HepG2 (cell line): Measurements from ENCODE around the gene TIMM17A. TPM values are rescaled to one million over a fixed set of nuclear protein-coding genes. Genes with fewer than 3 reads are reported as not detected.

Experiments used
- ATAC-seq: fragments of 200-7000 bp; cut with Tn5 transposase; 3 replicates; pipeline ENCODE4 v1.9.1; 2020; ENCODE audit warnings: mild to moderate bottlenecking, moderate library complexity
- BruUV-seq: library from RNA; stranded (reverse); fragments of 400-500 nt; replicated peaks from 2 replicates; lab custom pipeline; 2021; lab: Mats Ljungman, UMichigan
- CTCF ChIA-PET: fragments of 300-600 bp; formaldehyde crosslinking; extraction: SDS; loops from one replicate; lab custom pipeline; 2021; ENCODE audit warnings: low total read pairs, inconsistent platforms, low intra/inter-chr PET ratio; lab: Yijun Ruan, JAX
- POLR2A ChIA-PET: fragments of 350-600 bp; sonication (Branson Sonifier 250); formaldehyde crosslinking; loops from one replicate; lab custom pipeline; 2020; ENCODE audit warnings: antibody characterized with exemption, inconsistent platforms; lab: Yijun Ruan, JAX
- DNase-seq: peaks from one replicate; pipeline ENCODE4 v3.0.0-alpha.2; 2015; ENCODE audit warnings: low spot score
- FAIRE-seq: peaks from 3 replicates; lab custom pipeline; 2011; peaks lifted over from hg19 to GRCh38; lab: Jason Lieb, UNC
- H2AFZ ChIP-seq: one replicate; pipeline ENCODE4 v1.6.1; 2011; ENCODE audit warnings: low read length, inconsistent platforms
- H3K27ac ChIP-seq: fragments of 300-600 bp; 3 replicates; pipeline ENCODE4 v1.8.0; 2011; ENCODE audit warnings: mixed run types, mild to moderate bottlenecking, mixed read lengths, low read length, inconsistent platforms; ENCODE audit not compliant: insufficient read depth; ENCODE audit errors: extremely low read length
- H3K27me3 ChIP-seq, 2 experiments: fragments of 200-600 bp in 1 of 2; 2 replicates in 1 of 2; 3 replicates in 1 of 2; pipeline versions ENCODE4 v1.6.0 to v1.8.0; 2011; ENCODE audit warnings: low read length in 2 of 2, mild to moderate bottlenecking in 2 of 2, moderate library complexity in 2 of 2, inconsistent platforms in 1 of 2; ENCODE audit not compliant: insufficient read depth in 2 of 2, control insufficient read depth in 1 of 2
- H3K36me3 ChIP-seq, 2 experiments: fragments of 200-600 bp in 1 of 2; replicated peaks in 1 of 2; 2 replicates in 1 of 2; 3 replicates in 1 of 2; pipeline versions ENCODE4 v1.5.1 to v1.8.0; 2011; ENCODE audit warnings: low read length in 2 of 2, inconsistent platforms in 1 of 2; ENCODE audit not compliant: insufficient read depth in 2 of 2, control insufficient read depth in 1 of 2
- H3K4me1 ChIP-seq: 2 replicates; pipeline ENCODE4 v1.5.1; 2012; ENCODE audit warnings: low read length, inconsistent platforms; ENCODE audit not compliant: insufficient read depth
- H3K4me2 ChIP-seq: 2 replicates; pipeline ENCODE4 v1.6.0; 2011; ENCODE audit warnings: low read depth, low read length, inconsistent platforms
- H3K4me3 ChIP-seq, 3 experiments: fragments of 200-600 bp in 1 of 3; sonication (generic), shearing (Covaris generic) in 1 of 3; replicated peaks in 1 of 3; 2 replicates each; pipeline ENCODE4 v1.5.1; 2011 to 2016; ENCODE audit warnings: low read length in 3 of 3, inconsistent platforms in 2 of 3, low read depth in 2 of 3, mild to moderate bottlenecking in 2 of 3, control low read depth in 1 of 3, mixed read lengths in 1 of 3; ENCODE audit not compliant: insufficient read depth in 1 of 3
- H3K79me2 ChIP-seq: one replicate; pipeline ENCODE4 v1.6.1; 2011; ENCODE audit warnings: low read length, inconsistent platforms; ENCODE audit not compliant: insufficient read depth
- H3K9ac ChIP-seq: 2 replicates; pipeline ENCODE4 v1.6.0; 2011; ENCODE audit warnings: mild to moderate bottlenecking, low read depth, low read length, inconsistent platforms; ENCODE audit not compliant: insufficient read depth
- H3K9me3 ChIP-seq: 2 replicates; pipeline ENCODE4 v1.5.1; 2012; ENCODE audit warnings: mild to moderate bottlenecking, low read length
- H4K20me1 ChIP-seq: 2 replicates; pipeline ENCODE4 v1.6.0; 2011; ENCODE audit warnings: inconsistent platforms, mild to moderate bottlenecking, low read length, moderate library complexity; ENCODE audit not compliant: insufficient read depth
- DR1 ChIP-seq: sonication (generic); formaldehyde crosslinking; IDR thresholded peaks from 2 replicates; pipeline ENCODE4 v1.8.0; 2021; ENCODE audit warnings: mild to moderate bottlenecking, missing genetic modification reagents, inconsistent platforms
- HDAC1 ChIP-seq: sonication (generic); formaldehyde crosslinking; IDR thresholded peaks from 2 replicates; pipeline ENCODE4 v1.5.1; 2020; ENCODE audit warnings: mild to moderate bottlenecking, missing genetic modification reagents
- ISL2 ChIP-seq: sonication (generic); formaldehyde crosslinking; IDR thresholded peaks from 2 replicates; pipeline ENCODE4 v1.5.0; 2020; ENCODE audit warnings: missing genetic modification reagents
- KAT2B ChIP-seq: fragments of 150-350 bp; IDR thresholded peaks from 2 replicates; pipeline ENCODE4 v1.6.1; 2014; ENCODE audit warnings: low read depth, low read length, borderline replicate concordance
- KMT2B ChIP-seq: IDR thresholded peaks from 2 replicates; pipeline ENCODE4 v1.6.1; 2016; ENCODE audit warnings: missing genetic modification reagents, missing compliant biosample characterization
- ONECUT2 ChIP-seq: sonication (generic); formaldehyde crosslinking; IDR thresholded peaks from 2 replicates; pipeline ENCODE4 v1.4.0; 2020; ENCODE audit warnings: missing genetic modification reagents
- PBX3 ChIP-seq: sonication (generic); formaldehyde crosslinking; IDR thresholded peaks from 2 replicates; pipeline ENCODE4 v1.8.1; 2023; ENCODE audit warnings: missing genetic modification reagents, inconsistent platforms, borderline replicate concordance
- SKIL ChIP-seq: sonication (generic); formaldehyde crosslinking; IDR thresholded peaks from 2 replicates; pipeline ENCODE4 v1.8.0; 2022; ENCODE audit warnings: missing genetic modification reagents, mild to moderate bottlenecking, moderate library complexity, borderline replicate concordance
- SP140L ChIP-seq: sonication (generic); formaldehyde crosslinking; IDR thresholded peaks from 2 replicates; pipeline ENCODE4 v1.4.0; 2020; ENCODE audit warnings: missing genetic modification reagents, borderline replicate concordance
- SUZ12 ChIP-seq: fragments of 150-350 bp; IDR thresholded peaks from 2 replicates; pipeline ENCODE4 v1.6.1; 2014; ENCODE audit warnings: low read depth, low read length
- TFDP1 ChIP-seq: IDR thresholded peaks from 2 replicates; pipeline ENCODE4 v1.6.1; 2016; ENCODE audit warnings: missing compliant biosample characterization, missing genetic modification reagents, borderline replicate concordance
- ZC3H13 ChIP-seq: sonication (generic); formaldehyde crosslinking; IDR thresholded peaks from 2 replicates; pipeline ENCODE4 v1.8.1; 2023; ENCODE audit warnings: mild to moderate bottlenecking, missing genetic modification reagents, moderate library complexity
- ZFY ChIP-seq: sonication (generic); formaldehyde crosslinking; IDR thresholded peaks from 2 replicates; pipeline ENCODE4 v1.4.0; 2020; ENCODE audit warnings: missing genetic modification reagents
- ZMYM4 ChIP-seq: sonication (generic); formaldehyde crosslinking; IDR thresholded peaks from 2 replicates; pipeline ENCODE4 v1.8.1; 2023; ENCODE audit warnings: mild to moderate bottlenecking, missing genetic modification reagents
- ZNF224 ChIP-seq: sonication (generic); formaldehyde crosslinking; IDR thresholded peaks from 2 replicates; pipeline ENCODE4 v1.5.0; 2020; ENCODE audit warnings: mild to moderate bottlenecking, missing genetic modification reagents
- ZNF263 ChIP-seq: sonication (generic); formaldehyde crosslinking; IDR thresholded peaks from 2 replicates; pipeline ENCODE4 v1.4.0; 2020; ENCODE audit warnings: missing genetic modification reagents
- ZNF264 ChIP-seq: sonication (generic); formaldehyde crosslinking; IDR thresholded peaks from 2 replicates; pipeline ENCODE4 v1.4.0; 2020; ENCODE audit warnings: missing genetic modification reagents
- ZNF350 ChIP-seq: sonication (generic); formaldehyde crosslinking; IDR thresholded peaks from 2 replicates; pipeline ENCODE4 v1.4.0; 2020; ENCODE audit warnings: mild to moderate bottlenecking, low read depth, missing genetic modification reagents, borderline replicate concordance
- ZNF496 ChIP-seq: sonication (generic); formaldehyde crosslinking; IDR thresholded peaks from 2 replicates; pipeline ENCODE4 v1.8.1; 2023; ENCODE audit warnings: mild to moderate bottlenecking, moderate library complexity, missing genetic modification reagents; ENCODE audit not compliant: insufficient replicate concordance
- ZNF510 ChIP-seq: sonication (generic); formaldehyde crosslinking; IDR thresholded peaks from 2 replicates; pipeline ENCODE4 v1.4.0; 2020; ENCODE audit warnings: low read depth, mild to moderate bottlenecking, missing genetic modification reagents
- ZNF619 ChIP-seq: sonication (generic); formaldehyde crosslinking; IDR thresholded peaks from 2 replicates; pipeline ENCODE4 v1.4.0; 2020; ENCODE audit warnings: mild to moderate bottlenecking, missing genetic modification reagents
- WGBS: methylation state at CpG from one replicate; pipeline ENCODE4 v1.1.6; 2017; ENCODE audit warnings: low lambda C conversion rate; 5-methylcytosine and 5-hydroxymethylcytosine counted together
- in situ Hi-C: cut with HindIII; loops from 2 replicates; pipeline ENCODE4 v1.10.0; 2017; ENCODE audit warnings: low pct_unique_long_range_greater_than_20kb; ENCODE audit not compliant: extremely low pct_ligation_motif_present
- intact Hi-C: fragments of 100-400 bp; cut with micrococcal nuclease; formaldehyde crosslinking; loops from one replicate; pipeline ENCODE4 v1.10.0; 2022; ENCODE audit not compliant: unreplicated experiment
- polyA plus RNA-seq, 8 experiments: library from polyadenylated mRNA; depleted of rRNA in 3 of 8; stranded (reverse) in 7 of 8; unstranded in 1 of 8; fragments of >200 nt; fragmentation: Illumina TruSeq in 4 of 8; extraction: Trizol in 4 of 8; gene quantifications; 2 replicates each; pipeline versions ENCODE4 v1.2.1 to v1.2.3, GENCODE V29; 2011 to 2016; ENCODE audit warnings: low read depth in 4 of 8, missing spikeins in 1 of 8, mixed read lengths in 1 of 8; ENCODE audit not compliant: insufficient read depth in 1 of 8
- total RNA-seq, 5 experiments: library from RNA; depleted of rRNA; stranded (reverse); fragments of >200 nt; fragmentation: Illumina TruSeq; extraction: Trizol; gene quantifications; 2 replicates each; pipeline ENCODE4 v1.2.3, GENCODE V29; 2016; ENCODE audit warnings: low read depth in 1 of 5

TIMM17A gene
- total and polyA plus RNA-seq, 2 of the 13 experiments (the other 11 are each of a cell fraction or from before 2014, with no cell fraction given), result 50.8 to 97.8 TPM

- 0% methylated on average over 6 of the region's 80 CpGs for WGBS
- FAIRE-seq (no peak), ATAC-seq (peak; percentile 91), DNase-seq (peak; percentile 31)
- H3K27me3 ChIP-seq, result no peaks in the 10 kb centered on the region
- in situ Hi-C loops, result no loop called here
- H3K9me3 ChIP-seq, result no peaks in the 10 kb centered on the region
- H3K4me2 ChIP-seq, result peak within 1 kb of the TSS; percentile 92
- H3K36me3 ChIP-seq, result peaks cover 0 to 5% of the 10 kb centered on the region in 2 experiments; a peak in 1 of 5 replicates
- CTCF ChIA-PET, result no interaction called here
- peak within 1 kb of the TSS; percentile 74 to 91 (median 79) for H3K4me3 ChIP-seq
- H3K79me2 ChIP-seq, result peaks cover 30% of the 10 kb centered on the region
- H3K9ac ChIP-seq, result peak within 1 kb of the TSS; percentile 93
- peak within 1 kb of the TSS; percentile 75 for H2AFZ ChIP-seq
- H4K20me1 ChIP-seq, result no peaks in the 10 kb centered on the region
- H3K27ac ChIP-seq, result peak within 1 kb of the TSS; percentile 81
- POLR2A ChIA-PET, result interaction anchor here (0.9 to 1.9 kb wide), 6 partner anchors 17 to 103 kb away, joined by 3 to 7 read pairs (median 5); partner anchors contain the start of gene ELF3
- TSS peak; percentile 79 for BruUV-seq
- intact Hi-C loops, result loop anchor here (5.0 kb wide), 1 partner anchor 96 kb away; the partner anchor contains the start of gene SHISA4
- peaks cover 26% of the 10 kb centered on the region for H3K4me1 ChIP-seq
- no peak for TF ChIP-seq SKIL (CRISPR knock-in tag)
- no peak for TF ChIP-seq ISL2 (CRISPR knock-in tag)
- TF ChIP-seq SUZ12, result no peak
- no peak for TF ChIP-seq ZNF350 (CRISPR knock-in tag)
- no peak for TF ChIP-seq ZNF264 (CRISPR knock-in tag)
- 0 out of 2 replicates have a peak, but pooled peaks have one; percentile 46 for TF ChIP-seq ZC3H13 (CRISPR knock-in tag)
- no peak; the same call in 1 of the 2 replicates for TF ChIP-seq ZMYM4 (CRISPR knock-in tag)
- peak; percentile 93 for TF ChIP-seq ZFY
- TF ChIP-seq ONECUT2, result no peak
- TF ChIP-seq ZNF263 (CRISPR knock-in tag), result peak; percentile 99
- TF ChIP-seq ZNF510 (CRISPR knock-in tag), result no peak
- TF ChIP-seq KMT2B (CRISPR knock-in tag), result peak; percentile 44; the same call in 1 of the 2 replicates
- TF ChIP-seq SP140L, result no peak
- peak; percentile 78; the same call in 1 of the 2 replicates for TF ChIP-seq ZNF619 (CRISPR knock-in tag)
- no peak for TF ChIP-seq PBX3 (CRISPR knock-in tag)
- no peak for TF ChIP-seq KAT2B
- no peak for TF ChIP-seq ZNF224 (CRISPR knock-in tag)
- peak; percentile 46 for TF ChIP-seq HDAC1 (CRISPR knock-in tag)
- TF ChIP-seq TFDP1 (CRISPR knock-in tag), result peak; percentile 10; the same call in 1 of the 2 replicates
- no peak for TF ChIP-seq ZNF496
- no peak; the same call in 1 of the 2 replicates for TF ChIP-seq DR1 (CRISPR knock-in tag)
Observed at GRCh38 chr1:201982623-201983379, 27.5 kb downstream of the TIMM17A start, which contains the start of gene RNPEP. RNPEP (plus strand) TSS chr1:201982648; CDS start chr1:201982667, 19 bp downstream.
